GM19468 (cell line): ENCODE results near the gene RPS21.

Experiments used
- ATAC-seq: cut with Tn5 transposase; IDR thresholded peaks from one replicate; pipeline ENCODE4 v1.9.1; 2021; ENCODE audit warnings: mild to moderate bottlenecking, moderate library complexity, moderate number of reproducible peaks; ENCODE audit not compliant: unreplicated experiment; ENCODE audit errors: extremely low read depth

RPS21 gene

DNA sequence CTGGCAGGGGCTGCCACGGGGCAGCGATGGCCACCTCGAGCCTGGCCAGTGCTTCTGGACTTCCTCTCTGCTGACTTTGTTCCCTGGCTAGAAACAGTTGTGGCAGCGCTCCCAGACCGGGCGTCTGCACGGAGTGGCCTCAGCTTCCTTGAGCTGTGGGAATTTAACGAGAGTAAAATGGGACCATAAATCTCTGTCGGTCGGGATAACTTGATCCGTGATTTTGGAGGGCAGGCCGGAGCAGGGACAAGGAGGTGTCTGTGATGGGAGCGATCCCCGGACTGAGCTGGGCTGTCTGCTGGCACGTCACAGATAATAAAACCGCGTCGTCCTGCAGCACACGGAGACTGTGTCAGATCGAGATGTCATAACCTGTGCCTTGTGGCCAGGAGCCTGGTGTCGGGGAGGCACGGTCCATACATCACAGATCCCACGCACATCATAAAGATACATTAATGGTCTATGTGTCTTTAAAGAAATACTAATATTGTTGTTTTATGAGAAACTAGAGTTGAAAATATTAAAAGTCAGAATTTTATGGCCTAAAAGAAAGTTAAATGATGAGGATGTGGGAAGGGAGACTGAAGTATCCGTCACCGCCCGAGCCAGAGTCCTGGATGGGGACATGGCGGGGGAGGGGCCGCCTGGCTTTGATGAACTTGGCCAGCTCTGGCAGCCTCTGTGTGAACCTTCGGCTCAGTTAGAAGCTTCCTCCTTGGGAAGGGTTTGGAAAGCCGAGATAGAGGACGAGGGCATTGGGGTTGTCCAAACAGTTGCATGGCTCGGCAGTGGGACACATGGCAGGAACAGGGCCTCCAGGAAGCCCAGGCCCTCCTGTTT lies 47.0 kb downstream of the RPS21 start:
- ATAC-seq, result no peak

DNA sequence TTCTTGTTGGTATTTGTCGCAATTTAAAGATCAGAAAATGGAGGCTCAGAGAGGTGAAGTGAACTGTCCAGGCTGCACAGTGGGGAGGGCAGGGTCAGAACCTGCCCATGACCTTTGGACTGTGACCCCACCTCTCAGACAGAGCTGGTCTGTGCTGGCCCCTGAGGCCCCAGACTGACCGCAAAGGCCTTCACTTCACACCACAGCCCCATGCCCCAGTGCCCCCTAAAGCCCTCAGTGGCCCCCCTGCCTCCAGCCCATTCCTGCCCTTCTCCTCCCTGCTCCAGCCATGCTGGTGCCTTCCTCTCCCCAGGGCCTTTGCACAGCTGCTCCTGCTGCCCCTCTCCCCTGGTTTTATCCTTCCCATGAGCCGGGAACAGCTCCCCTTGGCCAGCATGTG lies 49.8 kb downstream of the RPS21 start:
- ATAC-seq, result no peak

DNA sequence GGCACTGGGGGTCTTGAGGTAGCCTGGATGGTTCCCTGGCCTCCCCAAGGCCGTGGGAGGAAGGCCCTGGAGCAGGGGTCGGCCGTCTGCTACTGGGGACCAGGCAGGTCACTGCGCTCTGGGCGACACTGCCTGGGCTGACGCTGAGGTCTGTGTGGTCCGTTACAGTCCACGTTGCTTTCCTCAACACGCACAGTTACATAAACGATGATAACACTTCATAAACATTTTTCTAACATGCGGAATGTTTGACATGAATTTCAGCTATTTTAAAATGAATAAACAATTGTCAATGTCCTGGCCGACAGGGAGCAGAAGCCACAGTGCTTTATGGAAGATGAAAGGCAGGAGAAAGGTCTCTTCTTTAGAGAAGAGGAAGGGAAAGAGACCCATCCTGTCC lies 50.6 kb downstream of the RPS21 start:
- no peak for ATAC-seq

DNA sequence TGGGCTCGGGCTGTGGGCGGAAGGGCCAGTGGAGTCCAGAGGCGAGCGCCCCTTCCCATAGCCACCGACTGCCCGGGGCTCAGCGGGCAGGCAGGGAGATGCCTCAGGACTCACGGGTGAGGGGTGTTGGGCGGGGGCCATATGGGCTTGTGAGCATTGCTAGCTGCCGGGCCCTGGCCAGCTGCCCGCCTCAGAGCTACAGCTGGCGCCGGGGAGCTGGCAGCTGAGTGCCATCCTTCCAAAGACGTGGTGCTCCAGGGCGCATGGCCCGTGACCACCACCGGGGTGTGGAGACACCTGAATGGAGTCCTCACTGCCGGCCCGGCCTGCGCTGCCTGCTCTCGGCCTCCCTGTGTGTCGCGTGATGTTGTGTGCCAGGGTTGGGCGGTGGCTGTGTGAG lies 51.0 kb downstream of the RPS21 start:
- ATAC-seq, result no peak
